ENCODE measurements around the gene TXNRD1.
"Not testable (repeated sequence)": the region's sequence is repeated elsewhere in the genome, so short reads cannot be mapped to it uniquely, and the experiment has no call there.

Gene TXNRD1

DNA sequence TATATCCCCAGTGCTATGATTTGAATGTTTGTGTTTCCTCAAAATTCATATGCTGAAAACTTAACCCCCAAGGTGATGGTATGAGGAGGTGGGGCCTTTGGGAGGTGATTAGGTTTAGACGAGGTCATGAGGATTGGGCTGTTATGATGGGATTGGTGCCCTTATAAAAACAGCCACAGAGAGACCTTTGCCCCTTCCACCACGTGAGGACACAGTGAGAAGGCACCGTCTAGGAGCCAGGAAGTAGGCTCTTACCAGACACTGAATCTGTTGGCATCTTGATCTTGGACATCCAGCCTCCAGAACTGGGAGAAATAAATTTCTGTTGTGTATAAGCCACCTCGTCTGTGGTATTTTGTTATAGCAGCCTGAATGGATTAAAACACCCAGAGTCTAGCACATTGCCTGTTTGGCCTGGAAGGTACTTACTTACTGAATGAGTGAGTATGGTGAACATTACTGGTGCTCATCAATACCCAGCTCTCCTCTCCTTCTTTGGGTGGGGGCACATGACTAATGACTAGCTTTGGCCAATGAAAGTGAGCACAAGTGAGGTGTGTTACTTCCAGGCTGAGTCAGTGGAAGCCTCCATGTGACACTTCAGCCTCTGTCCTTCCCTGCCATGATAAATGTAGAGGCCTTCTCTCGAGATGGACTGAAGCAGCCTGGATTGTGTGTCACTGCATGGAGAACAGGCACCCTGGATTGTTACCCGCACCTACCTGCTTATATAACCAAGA lies 168.7 kb downstream of the TXNRD1 start:
- DNase-seq (ENCODE audit: low read depth) = no peak
- no peak overlapping the region for H3K4me3 ChIP-seq (ENCODE audit: low read depth, low read length)
- TF ChIP-seq, protein P1, sequence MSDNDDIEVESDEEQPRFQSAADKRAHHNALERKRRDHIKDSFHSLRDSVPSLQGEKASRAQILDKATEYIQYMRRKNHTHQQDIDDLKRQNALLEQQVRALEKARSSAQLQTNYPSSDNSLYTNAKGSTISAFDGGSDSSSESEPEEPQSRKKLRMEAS (IDR thresholded peaks at IDR 0.05; ENCODE audit: low read depth, low read length) = no peak
- TF ChIP-seq POLR2A (IDR thresholded peaks at IDR 0.05; ENCODE audit: extremely low read depth, insufficient read length) (no peak), MYC (IDR thresholded peaks at IDR 0.05; ENCODE audit: low read depth, low read length) (no peak)
- TF ChIP-seq, protein P2, sequence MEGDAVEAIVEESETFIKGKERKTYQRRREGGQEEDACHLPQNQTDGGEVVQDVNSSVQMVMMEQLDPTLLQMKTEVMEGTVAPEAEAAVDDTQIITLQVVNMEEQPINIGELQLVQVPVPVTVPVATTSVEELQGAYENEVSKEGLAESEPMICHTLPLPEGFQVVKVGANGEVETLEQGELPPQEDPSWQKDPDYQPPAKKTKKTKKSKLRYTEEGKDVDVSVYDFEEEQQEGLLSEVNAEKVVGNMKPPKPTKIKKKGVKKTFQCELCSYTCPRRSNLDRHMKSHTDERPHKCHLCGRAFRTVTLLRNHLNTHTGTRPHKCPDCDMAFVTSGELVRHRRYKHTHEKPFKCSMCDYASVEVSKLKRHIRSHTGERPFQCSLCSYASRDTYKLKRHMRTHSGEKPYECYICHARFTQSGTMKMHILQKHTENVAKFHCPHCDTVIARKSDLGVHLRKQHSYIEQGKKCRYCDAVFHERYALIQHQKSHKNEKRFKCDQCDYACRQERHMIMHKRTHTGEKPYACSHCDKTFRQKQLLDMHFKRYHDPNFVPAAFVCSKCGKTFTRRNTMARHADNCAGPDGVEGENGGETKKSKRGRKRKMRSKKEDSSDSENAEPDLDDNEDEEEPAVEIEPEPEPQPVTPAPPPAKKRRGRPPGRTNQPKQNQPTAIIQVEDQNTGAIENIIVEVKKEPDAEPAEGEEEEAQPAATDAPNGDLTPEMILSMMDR (IDR thresholded peaks at IDR 0.05; ENCODE audit: low read depth, low read length) = no peak

DNA sequence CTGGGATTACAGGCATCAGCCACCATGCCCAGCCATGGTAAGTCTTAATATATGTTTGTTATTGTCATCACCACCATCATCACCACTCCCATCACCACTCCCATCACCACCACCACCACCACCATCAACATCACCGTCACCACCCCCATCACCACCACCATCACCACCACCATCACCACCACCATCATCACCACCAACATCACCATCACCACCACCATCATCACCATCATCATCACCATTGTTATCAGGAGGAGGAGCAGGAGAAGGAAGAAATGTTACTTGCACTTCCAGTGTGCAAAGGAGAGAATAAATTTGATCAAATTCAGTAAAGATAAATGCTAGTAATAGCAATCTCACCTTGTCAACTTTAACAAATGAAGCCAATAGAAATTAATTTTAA lies 169.9 kb downstream of the TXNRD1 start:
- no peak for DNase-seq (ENCODE audit: low read depth)
- H3K4me3 ChIP-seq (ENCODE audit: low read depth, low read length) = no peak overlapping the region
- TF ChIP-seq POLR2A (IDR thresholded peaks at IDR 0.05; ENCODE audit: extremely low read depth, insufficient read length) = no peak
- no peak for TF ChIP-seq MYC (IDR thresholded peaks at IDR 0.05; ENCODE audit: low read depth, low read length)
- TF ChIP-seq, protein P1 (IDR thresholded peaks at IDR 0.05; ENCODE audit: low read depth, low read length) = no peak
- TF ChIP-seq, protein P2 (IDR thresholded peaks at IDR 0.05; ENCODE audit: low read depth, low read length) = no peak

GRCh38 chr12:104386461-104386860 lies 170.9 kb downstream of the TXNRD1 start:
- TF ChIP-seq MYC (IDR thresholded peaks at IDR 0.05; ENCODE audit: low read depth, low read length) = no peak
- TF ChIP-seq POLR2A (IDR thresholded peaks at IDR 0.05; ENCODE audit: extremely low read depth, insufficient read length) = no peak
- TF ChIP-seq, protein P1 (IDR thresholded peaks at IDR 0.05; ENCODE audit: low read depth, low read length) = no peak
- TF ChIP-seq, protein P2 (IDR thresholded peaks at IDR 0.05; ENCODE audit: low read depth, low read length) = no peak
- no peak for DNase-seq (ENCODE audit: low read depth)

GRCh38 chr12:104387190-104387589 lies 171.6 kb downstream of the TXNRD1 start:
- TF ChIP-seq, protein P1 (IDR thresholded peaks at IDR 0.05; ENCODE audit: low read depth, low read length) = no peak
- TF ChIP-seq MYC (IDR thresholded peaks at IDR 0.05; ENCODE audit: low read depth, low read length) = no peak
- no peak for TF ChIP-seq POLR2A (IDR thresholded peaks at IDR 0.05; ENCODE audit: extremely low read depth, insufficient read length)
- TF ChIP-seq, protein P2 (IDR thresholded peaks at IDR 0.05; ENCODE audit: low read depth, low read length) = no peak
- no peak overlapping the region for H3K4me3 ChIP-seq (ENCODE audit: low read depth, low read length)
- no peak for DNase-seq (ENCODE audit: low read depth)

More at GRCh38 chr12:104386461-104386860, 170.9 kb downstream of the TXNRD1 start:
- H3K4me3 ChIP-seq (ENCODE audit: low read depth, low read length) = no peak overlapping the region

GRCh38 chr12:104394086-104394485 lies 178.5 kb downstream of the TXNRD1 start:
- not testable (repeated sequence) for DNase-seq (ENCODE audit: low read depth)

More at GRCh38 chr12:104394086-104394485, 178.5 kb downstream of the TXNRD1 start:
- H3K4me3 ChIP-seq (ENCODE audit: low read depth, low read length) = not testable (repeated sequence)
